Sigmoid colon (tissue), 3 donors: ENCODE results near the gene FBP2.

Source experiments
- CTCF ChIP-seq, 4 experiments: fragments of 450-650 bp in 3 of 4; fragments of 200-600 bp in 1 of 4; IDR thresholded peaks; one replicate each; pipeline ENCODE4 v1.5.1; 2016 to 2019; ENCODE audit warnings: antibody characterized with exemption in 4 of 4, mild to moderate bottlenecking in 3 of 4, moderate library complexity in 2 of 4
- POLR2A ChIP-seq, 2 donors: fragments of 450-650 bp; IDR thresholded peaks; one replicate each; pipeline ENCODE4 v1.6.1; 2016; ENCODE audit warnings: antibody characterized with exemption in 2 of 2, mild to moderate bottlenecking in 2 of 2, moderate library complexity in 2 of 2

GRCh38 chr9:94632737-94633136, 39.1 kb upstream of the FBP2 start:
- TF ChIP-seq CTCF (IDR thresholded peaks at IDR 0.05) = no peak
- TF ChIP-seq POLR2A (IDR thresholded peaks at IDR 0.05) = no peak
